Stimulated activated naive B cell treated with anti-CD40 and anti-IgM and Interleukin-4, amounts not matched to agents 10 μg/mL and 1 μg/mL and 100 μg/mL, for 72 hours (primary cell): ENCODE measurements around the gene RBP7.
A peak's percentile ranks its signal among the peaks of the same experiment; 100 is the strongest.
"Not testable (repeated sequence)": the region's sequence is repeated elsewhere in the genome, so short reads cannot be mapped to it uniquely, and the experiment has no call there.

Source experiments
- ATAC-seq, 2 donors: fragments of 150-1000 bp; cut with Tn5 transposase; replicated peaks; 2 replicates each; pipeline ENCODE4 v1.10.0; 2021; ENCODE audit warnings: moderate library complexity in 1 of 2
- DNase-seq: peaks from one replicate; pipeline ENCODE4 v3.0.0; 2021
- H3K27ac Mint-ChIP-seq: one replicate; pipeline ENCODE4 v1.8.0; 2022; ENCODE audit warnings: mild to moderate bottlenecking, mixed read lengths
- H3K27me3 Mint-ChIP-seq, 2 donors: one replicate each; pipeline ENCODE4 v1.8.0; 2022; ENCODE audit warnings: mixed read lengths in 2 of 2
- H3K36me3 Mint-ChIP-seq, 2 donors: one replicate each; pipeline ENCODE4 v1.8.0; 2022; ENCODE audit warnings: mixed read lengths in 2 of 2, mild to moderate bottlenecking in 1 of 2
- H3K4me1 Mint-ChIP-seq, 2 donors: one replicate each; pipeline ENCODE4 v1.8.0; 2022; ENCODE audit warnings: mixed read lengths in 2 of 2, mild to moderate bottlenecking in 1 of 2
- H3K4me3 Mint-ChIP-seq, 2 donors: one replicate each; pipeline ENCODE4 v1.8.0; 2022; ENCODE audit warnings: mild to moderate bottlenecking in 2 of 2, mixed read lengths in 2 of 2, moderate library complexity in 1 of 2
- H3K9me3 Mint-ChIP-seq, 2 donors: one replicate each; pipeline ENCODE4 v1.8.0; 2022; ENCODE audit warnings: mixed read lengths in 2 of 2, mild to moderate bottlenecking in 1 of 2

RBP7 gene

DNA sequence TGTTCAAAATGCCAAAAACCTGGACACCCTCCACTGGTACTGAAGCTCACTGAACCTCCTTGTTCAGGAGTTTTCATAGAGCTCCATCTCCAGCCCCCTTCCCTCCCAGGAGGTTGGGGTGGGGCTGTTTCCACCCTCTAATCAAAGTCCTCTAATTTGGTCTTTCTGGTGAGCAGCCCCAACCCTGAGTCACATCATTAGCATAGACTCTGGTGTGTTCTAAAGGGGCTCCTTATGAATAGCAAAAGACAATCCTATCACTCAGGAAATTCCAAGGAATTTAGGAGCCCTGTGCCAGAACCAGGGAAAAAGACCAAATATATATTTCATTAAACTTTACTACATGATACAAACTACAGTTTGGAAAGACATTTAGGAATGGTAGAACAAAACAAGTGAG is 22.5 kb downstream of the RBP7 start:
- peaks cover 0 to 4% of the 10 kb centered on the region in 2 donors for H3K27me3 Mint-ChIP-seq
- H3K27ac Mint-ChIP-seq, result no peak overlapping the region
- H3K4me1 Mint-ChIP-seq, result no peaks in the 10 kb centered on the region
- no peaks in the 10 kb centered on the region for H3K9me3 Mint-ChIP-seq
- H3K4me3 Mint-ChIP-seq, result no peak overlapping the region
- H3K36me3 Mint-ChIP-seq, result no peaks in the 10 kb centered on the region
- no peak for DNase-seq
- no peak for ATAC-seq

GRCh38 chr1:10020086-10020485 is 23.1 kb downstream of the RBP7 start:
- Mint-ChIP-seq H3K9me3 (no peaks in the 10 kb centered on the region), H3K36me3 (no peaks in the 10 kb centered on the region), H3K27me3 (peaks cover 0 to 4% of the 10 kb centered on the region in 2 donors), H3K4me3 (no peak overlapping the region), H3K4me1 (no peaks in the 10 kb centered on the region), H3K27ac (no peak overlapping the region)
- no peak for DNase-seq
- ATAC-seq, result no peak

DNA sequence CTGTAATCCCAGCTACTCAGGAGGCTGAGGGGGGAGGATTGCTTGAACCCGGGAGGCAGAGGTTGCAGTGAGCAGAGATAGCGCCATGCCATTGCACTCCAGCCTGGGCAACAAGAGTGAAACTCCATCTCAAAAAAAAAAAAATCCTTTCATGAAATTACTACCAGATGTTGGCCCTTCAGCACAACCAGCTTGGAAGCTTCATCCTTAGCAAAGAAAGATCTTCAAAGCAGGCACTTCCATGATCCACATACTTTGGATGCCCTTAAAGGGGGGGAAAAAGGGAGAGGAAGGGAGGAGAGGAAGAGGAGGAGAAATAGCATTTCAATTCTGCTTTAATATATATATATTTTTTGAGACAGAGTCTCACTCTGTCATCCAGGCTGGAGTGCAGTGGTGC is 23.6 kb downstream of the RBP7 start:
- H3K4me1 Mint-ChIP-seq, ATAC-seq, H3K27ac Mint-ChIP-seq, H3K27me3 Mint-ChIP-seq, H3K36me3 Mint-ChIP-seq, DNase-seq, H3K4me3 Mint-ChIP-seq, H3K9me3 Mint-ChIP-seq: not testable (repeated sequence)

- not testable (repeated sequence) for ATAC-seq
These were observed 25.0 kb downstream of the RBP7 start for GRCh38 chr1:10021992-10022391.

DNA sequence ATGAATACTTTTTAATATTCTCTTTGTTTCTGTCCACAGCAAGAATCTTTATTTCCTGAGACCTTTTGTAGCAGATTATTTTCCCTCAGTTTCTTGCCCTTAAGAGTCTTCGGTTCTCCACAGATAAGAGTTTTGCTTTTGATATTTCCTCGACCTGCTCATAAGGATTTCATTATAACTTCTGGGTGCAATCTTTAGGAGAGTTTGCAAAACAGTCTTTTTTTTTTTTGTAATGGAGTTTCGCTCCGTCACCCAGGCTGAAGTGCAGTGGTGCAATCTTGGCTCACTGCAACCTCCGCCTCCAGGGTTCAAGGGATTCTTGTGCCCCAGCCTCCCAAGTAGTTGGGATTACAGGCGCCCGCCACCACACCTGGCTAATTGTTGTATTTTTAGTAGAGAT is 25.6 kb downstream of the RBP7 start:
- Mint-ChIP-seq H3K27ac (no peak overlapping the region), H3K27me3 (peaks cover 0 to 2% of the 10 kb centered on the region in 2 donors), H3K4me3 (no peak overlapping the region), H3K4me1 (no peaks in the 10 kb centered on the region), H3K36me3 (no peaks in the 10 kb centered on the region), H3K9me3 (no peaks in the 10 kb centered on the region)
- ATAC-seq (no peak), DNase-seq (no peak)

More at GRCh38 chr1:10021992-10022391, 25.0 kb downstream of the RBP7 start:
- H3K27me3 Mint-ChIP-seq, H3K4me1 Mint-ChIP-seq, DNase-seq, H3K27ac Mint-ChIP-seq, H3K36me3 Mint-ChIP-seq, H3K9me3 Mint-ChIP-seq, H3K4me3 Mint-ChIP-seq: not testable (repeated sequence)

DNA sequence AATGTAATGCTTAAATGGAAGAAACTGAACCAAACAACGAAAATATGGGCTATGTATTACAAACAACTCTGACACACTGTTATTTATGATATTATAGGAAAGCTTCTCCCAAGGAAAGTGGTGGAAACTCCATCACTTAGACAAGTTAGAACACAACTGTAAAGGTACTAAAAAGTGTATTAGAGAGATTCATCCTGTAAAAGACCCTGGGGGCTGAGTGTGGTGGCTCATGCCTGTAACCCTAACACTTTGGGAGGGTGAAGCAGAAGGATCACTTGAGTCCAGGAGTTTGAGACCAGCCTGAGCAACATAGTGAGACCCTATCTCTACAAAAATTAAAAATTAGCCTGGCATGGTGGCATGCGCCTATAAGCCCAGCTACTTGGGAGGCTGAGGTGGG is 28.3 kb downstream of the RBP7 start:
- no peaks in the 10 kb centered on the region for H3K4me1 Mint-ChIP-seq
- ATAC-seq, result no peak
- no peak for DNase-seq
- no peaks in the 10 kb centered on the region for H3K9me3 Mint-ChIP-seq
- no peaks in the 10 kb centered on the region for H3K36me3 Mint-ChIP-seq
- H3K4me3 Mint-ChIP-seq, result no peak overlapping the region
- no peaks in the 10 kb centered on the region for H3K27me3 Mint-ChIP-seq
- no peak overlapping the region for H3K27ac Mint-ChIP-seq

DNA sequence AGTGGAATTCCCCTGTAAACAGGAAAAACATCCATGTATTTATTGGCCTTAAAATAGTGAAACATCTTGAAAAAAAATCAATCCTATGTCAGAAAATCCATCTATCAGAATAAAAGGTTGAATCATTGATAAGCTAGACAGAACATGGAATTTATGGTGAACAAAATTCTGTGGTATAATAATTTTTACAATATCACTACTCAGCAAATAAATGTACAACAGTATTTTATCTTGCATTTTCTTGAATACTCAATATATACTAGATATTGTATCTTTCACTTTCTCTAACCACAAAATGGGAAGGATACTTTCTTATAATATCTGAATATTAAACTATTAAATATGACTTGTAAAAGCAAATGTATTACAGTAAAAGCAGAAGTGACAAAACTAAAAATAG is 30.0 kb downstream of the RBP7 start:
- H3K36me3 Mint-ChIP-seq, result no peaks in the 10 kb centered on the region
- H3K27me3 Mint-ChIP-seq, result no peaks in the 10 kb centered on the region
- H3K9me3 Mint-ChIP-seq, result no peaks in the 10 kb centered on the region
- H3K4me1 Mint-ChIP-seq, result peaks cover 0 to 1% of the 10 kb centered on the region in 2 donors
- H3K27ac Mint-ChIP-seq, result no peak overlapping the region
- DNase-seq (no peak), ATAC-seq (no peak)
- H3K4me3 Mint-ChIP-seq, result no peak overlapping the region

DNA sequence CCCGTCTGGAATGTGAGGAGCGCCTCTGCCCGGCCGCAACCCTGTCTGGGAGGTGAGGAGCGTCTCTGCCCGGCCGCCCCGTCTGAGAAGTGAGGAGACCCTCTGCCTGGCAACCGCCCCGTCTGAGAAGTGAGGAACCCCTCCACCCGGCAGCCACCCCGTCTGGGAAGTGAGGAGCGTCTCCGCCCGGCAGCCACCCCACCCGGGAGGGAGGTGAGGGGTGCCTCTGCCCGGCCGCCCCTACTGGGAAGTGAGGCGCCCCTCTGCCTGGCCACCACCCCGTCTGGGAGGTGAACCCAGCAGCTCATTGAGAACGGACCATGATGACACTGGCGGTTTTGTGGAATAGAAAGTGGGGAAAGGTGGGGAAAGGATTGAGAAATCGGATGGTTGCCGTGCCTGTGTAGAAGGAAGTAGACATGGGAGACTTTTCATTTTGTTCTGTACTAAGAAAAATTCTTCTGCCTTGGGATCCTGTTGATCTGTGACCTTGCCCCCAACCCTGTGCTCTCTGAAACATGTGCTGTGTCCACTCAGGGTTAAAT is 32.0 kb downstream of the RBP7 start:
- H3K27ac Mint-ChIP-seq, ATAC-seq, DNase-seq: not testable (repeated sequence)

GRCh38 chr1:10031461-10031860 is 34.4 kb downstream of the RBP7 start:
- Mint-ChIP-seq H3K9me3 (no peaks in the 10 kb centered on the region), H3K36me3 (no peaks in the 10 kb centered on the region), H3K27ac (no peak overlapping the region), H3K4me1 (peaks cover 11 to 27% of the 10 kb centered on the region in 2 donors), H3K4me3 (no peak overlapping the region), H3K27me3 (no peaks in the 10 kb centered on the region)
- ATAC-seq, result no peak
- no peak for DNase-seq

More for the DNA sequence above, 32.0 kb downstream of the RBP7 start:
- H3K4me1 Mint-ChIP-seq, result peaks cover 5 to 14% of the 10 kb centered on the region in 2 donors
- H3K9me3 Mint-ChIP-seq, H3K4me3 Mint-ChIP-seq, H3K36me3 Mint-ChIP-seq, H3K27me3 Mint-ChIP-seq: not testable (repeated sequence)

DNA sequence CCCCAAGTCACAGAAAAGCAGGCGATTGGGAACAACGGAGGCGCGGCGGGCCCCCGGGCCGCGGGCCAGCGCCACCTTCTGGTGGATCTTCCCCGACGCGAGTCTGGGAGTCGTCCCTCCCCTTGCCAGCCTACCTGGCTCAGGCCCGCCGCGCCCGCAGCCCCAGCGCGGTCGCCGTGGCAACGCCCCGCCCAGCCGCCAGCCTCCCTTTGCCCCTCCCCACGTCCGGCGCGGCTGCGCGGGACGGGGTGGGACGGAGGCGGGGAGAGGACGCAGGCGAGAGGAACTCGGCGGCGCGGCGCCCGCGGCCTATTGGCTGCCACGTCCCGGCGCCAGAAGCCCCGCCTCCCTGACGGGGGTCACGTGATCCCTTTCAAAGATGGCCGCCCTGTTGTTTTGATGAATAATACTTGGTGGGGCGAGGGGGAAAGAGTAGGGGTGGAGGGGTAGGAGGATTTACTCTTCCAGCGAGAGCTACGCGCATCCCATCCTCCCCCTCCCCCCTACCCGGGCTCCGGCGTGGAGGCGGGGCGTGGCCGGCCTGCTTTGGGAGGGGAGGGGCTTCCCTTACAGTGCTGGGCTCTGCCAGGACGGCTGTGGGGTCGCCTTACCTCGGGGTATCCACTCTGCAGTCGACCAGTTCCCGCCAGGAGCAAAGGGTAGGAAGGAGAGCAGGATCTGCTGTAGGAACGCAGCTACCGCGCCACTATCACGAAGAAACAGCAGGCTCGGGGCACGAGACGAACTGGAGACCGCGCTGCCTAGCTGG is 35.7 kb downstream of the RBP7 start, which contains the start of gene UBE4B:
UBE4B (plus strand) TSS at position 369 of the 769 bp plus-strand sequence. CDS start 713 bp downstream, outside the sequence.
- no peaks in the 10 kb centered on the region for H3K36me3 Mint-ChIP-seq
- ATAC-seq (peak; percentile 95 to 98), DNase-seq (peak; percentile 99)
- H3K27ac Mint-ChIP-seq, result peak within 1 kb of the TSS; percentile 96
- H3K4me3 Mint-ChIP-seq, result peak within 1 kb of the TSS; percentile 94 to 95
- no peaks in the 10 kb centered on the region for H3K27me3 Mint-ChIP-seq
- no peaks in the 10 kb centered on the region for H3K9me3 Mint-ChIP-seq
- H3K4me1 Mint-ChIP-seq, result peaks cover 11 to 27% of the 10 kb centered on the region in 2 donors

GRCh38 chr1:10033359-10033845 is 36.4 kb downstream of the RBP7 start:
- H3K9me3 Mint-ChIP-seq, result no peaks in the 10 kb centered on the region
- ATAC-seq (peak; percentile 32 to 41), DNase-seq (no peak)
- H3K27me3 Mint-ChIP-seq, result no peaks in the 10 kb centered on the region
- H3K36me3 Mint-ChIP-seq, result peaks cover 0 to under 1% of the 10 kb centered on the region in 2 donors
- H3K27ac Mint-ChIP-seq, result peak overlapping the region; percentile 96
- H3K4me3 Mint-ChIP-seq, result peak overlapping the region; percentile 94 to 95
- peaks cover 11 to 27% of the 10 kb centered on the region in 2 donors for H3K4me1 Mint-ChIP-seq

- Mint-ChIP-seq H3K9me3 (no peaks in the 10 kb centered on the region), H3K27ac (no peak overlapping the region), H3K4me3 (no peak overlapping the region), H3K4me1 (peaks cover 14 to 41% of the 10 kb centered on the region in 2 donors), H3K36me3 (peaks cover 27 to 28% of the 10 kb centered on the region in 2 donors), H3K27me3 (no peaks in the 10 kb centered on the region)
- ATAC-seq (no peak), DNase-seq (no peak)
These were observed 45.7 kb downstream of the RBP7 start for GRCh38 chr1:10042746-10043145.

DNA sequence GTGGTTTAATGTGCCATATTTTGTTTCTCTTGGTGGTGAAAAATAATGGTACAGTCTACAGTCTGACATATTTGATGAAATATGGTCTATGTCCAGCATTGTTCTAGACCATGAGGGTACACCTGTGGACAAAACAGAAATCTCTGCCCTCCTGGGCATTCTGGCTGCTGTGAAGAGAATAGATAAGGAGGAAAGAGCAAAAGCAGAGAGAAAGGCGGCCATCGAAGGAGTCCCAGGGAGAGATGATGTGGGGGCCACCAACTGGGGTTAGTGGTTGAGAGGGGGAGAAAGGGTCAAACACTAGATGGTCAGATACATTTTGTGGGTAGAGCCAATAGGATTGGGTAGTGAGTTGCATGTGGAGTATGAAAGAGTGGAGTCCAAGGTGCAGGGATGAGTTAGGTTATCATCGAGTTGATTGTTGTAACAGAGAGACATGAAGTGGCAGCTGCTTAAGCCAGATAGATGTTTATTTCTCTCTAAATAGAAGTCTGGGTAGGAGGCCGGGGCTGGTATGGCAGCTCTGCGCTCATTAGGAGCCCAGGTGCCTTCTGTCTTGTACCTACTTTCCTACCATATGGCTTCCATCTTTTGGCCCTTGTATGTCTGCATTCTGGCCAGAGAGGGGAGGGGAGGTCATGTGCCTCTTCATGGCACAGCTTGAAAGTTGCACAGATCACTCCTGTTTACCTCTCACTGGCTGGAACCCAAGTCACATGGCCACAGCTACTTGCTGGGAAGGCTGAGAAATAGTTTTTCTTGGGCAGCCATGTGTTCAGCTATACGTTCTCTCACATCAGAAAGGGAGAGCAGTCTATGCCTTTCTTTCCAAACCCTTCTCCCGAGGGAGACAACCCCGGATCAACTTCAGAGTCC is 48.7 kb downstream of the RBP7 start:
- peaks cover 26 to 34% of the 10 kb centered on the region in 2 donors for H3K36me3 Mint-ChIP-seq

GRCh38 chr1:10046356-10047085 is 49.5 kb downstream of the RBP7 start:
- H3K36me3 Mint-ChIP-seq, result peaks cover 27 to 42% of the 10 kb centered on the region in 2 donors

More for the DNA sequence above, 48.7 kb downstream of the RBP7 start:
- ATAC-seq (no peak), DNase-seq (no peak)
- no peak overlapping the region for H3K27ac Mint-ChIP-seq
- no peaks in the 10 kb centered on the region for H3K27me3 Mint-ChIP-seq
- H3K4me3 Mint-ChIP-seq, result no peak overlapping the region
- H3K4me1 Mint-ChIP-seq, result peaks cover 15 to 31% of the 10 kb centered on the region in 2 donors
- H3K9me3 Mint-ChIP-seq, result no peaks in the 10 kb centered on the region

More at GRCh38 chr1:10046356-10047085, 49.5 kb downstream of the RBP7 start:
- Mint-ChIP-seq H3K9me3 (no peaks in the 10 kb centered on the region), H3K27ac (no peak overlapping the region), H3K4me3 (no peak overlapping the region), H3K4me1 (peaks cover 15 to 31% of the 10 kb centered on the region in 2 donors), H3K27me3 (no peaks in the 10 kb centered on the region)
- DNase-seq, result no peak
- ATAC-seq, result no peak
